Measurements from ENCODE around the gene LHFPL5. TPM values are rescaled to one million over a fixed set of nuclear protein-coding genes. Genes with fewer than 3 reads are reported as not detected.
A peak's percentile ranks its signal among the peaks of the same experiment; 100 is the strongest.

LHFPL5 gene
- total and polyA plus RNA-seq, 2 of the 13 experiments (the other 11 are each of a cell fraction or from before 2014, with no cell fraction given): 0.03 TPM; not detected in 1

DNA sequence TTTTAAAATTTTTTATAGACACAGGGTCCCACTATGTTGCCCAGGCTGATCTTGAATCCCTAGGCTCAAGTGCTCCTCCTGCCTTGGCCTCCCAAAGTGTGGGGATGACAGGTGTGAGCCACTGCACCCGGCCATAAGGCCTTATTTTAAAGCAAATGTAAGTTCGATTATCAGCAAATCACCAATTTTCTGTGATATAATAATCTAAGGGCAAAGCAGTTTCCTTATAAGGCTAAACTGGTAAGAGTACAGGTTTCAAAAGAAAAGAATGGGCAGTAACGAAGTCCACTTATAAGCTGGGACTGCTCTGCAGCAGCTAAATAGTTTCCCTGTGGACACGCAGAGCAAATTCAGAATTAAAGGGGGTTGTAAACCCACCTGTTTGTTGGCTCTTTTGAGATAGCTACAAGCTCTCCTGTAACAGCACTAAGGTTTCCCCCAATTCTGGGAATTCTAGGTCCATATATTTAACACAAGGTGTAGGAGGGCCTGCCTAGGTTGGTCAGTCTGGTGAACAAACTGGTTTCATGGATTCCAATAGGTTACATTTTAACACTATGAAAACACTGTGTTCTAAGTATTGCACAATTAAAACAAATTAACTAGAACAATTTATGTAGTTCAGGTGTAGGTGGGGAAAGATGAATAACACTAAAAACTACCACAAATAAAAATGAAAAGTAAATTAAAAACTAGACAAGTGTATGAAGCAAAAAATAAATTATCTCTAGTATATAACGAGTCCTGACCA lies 26.3 kb downstream of the LHFPL5 start (continued):
- TF ChIP-seq, protein P1, sequence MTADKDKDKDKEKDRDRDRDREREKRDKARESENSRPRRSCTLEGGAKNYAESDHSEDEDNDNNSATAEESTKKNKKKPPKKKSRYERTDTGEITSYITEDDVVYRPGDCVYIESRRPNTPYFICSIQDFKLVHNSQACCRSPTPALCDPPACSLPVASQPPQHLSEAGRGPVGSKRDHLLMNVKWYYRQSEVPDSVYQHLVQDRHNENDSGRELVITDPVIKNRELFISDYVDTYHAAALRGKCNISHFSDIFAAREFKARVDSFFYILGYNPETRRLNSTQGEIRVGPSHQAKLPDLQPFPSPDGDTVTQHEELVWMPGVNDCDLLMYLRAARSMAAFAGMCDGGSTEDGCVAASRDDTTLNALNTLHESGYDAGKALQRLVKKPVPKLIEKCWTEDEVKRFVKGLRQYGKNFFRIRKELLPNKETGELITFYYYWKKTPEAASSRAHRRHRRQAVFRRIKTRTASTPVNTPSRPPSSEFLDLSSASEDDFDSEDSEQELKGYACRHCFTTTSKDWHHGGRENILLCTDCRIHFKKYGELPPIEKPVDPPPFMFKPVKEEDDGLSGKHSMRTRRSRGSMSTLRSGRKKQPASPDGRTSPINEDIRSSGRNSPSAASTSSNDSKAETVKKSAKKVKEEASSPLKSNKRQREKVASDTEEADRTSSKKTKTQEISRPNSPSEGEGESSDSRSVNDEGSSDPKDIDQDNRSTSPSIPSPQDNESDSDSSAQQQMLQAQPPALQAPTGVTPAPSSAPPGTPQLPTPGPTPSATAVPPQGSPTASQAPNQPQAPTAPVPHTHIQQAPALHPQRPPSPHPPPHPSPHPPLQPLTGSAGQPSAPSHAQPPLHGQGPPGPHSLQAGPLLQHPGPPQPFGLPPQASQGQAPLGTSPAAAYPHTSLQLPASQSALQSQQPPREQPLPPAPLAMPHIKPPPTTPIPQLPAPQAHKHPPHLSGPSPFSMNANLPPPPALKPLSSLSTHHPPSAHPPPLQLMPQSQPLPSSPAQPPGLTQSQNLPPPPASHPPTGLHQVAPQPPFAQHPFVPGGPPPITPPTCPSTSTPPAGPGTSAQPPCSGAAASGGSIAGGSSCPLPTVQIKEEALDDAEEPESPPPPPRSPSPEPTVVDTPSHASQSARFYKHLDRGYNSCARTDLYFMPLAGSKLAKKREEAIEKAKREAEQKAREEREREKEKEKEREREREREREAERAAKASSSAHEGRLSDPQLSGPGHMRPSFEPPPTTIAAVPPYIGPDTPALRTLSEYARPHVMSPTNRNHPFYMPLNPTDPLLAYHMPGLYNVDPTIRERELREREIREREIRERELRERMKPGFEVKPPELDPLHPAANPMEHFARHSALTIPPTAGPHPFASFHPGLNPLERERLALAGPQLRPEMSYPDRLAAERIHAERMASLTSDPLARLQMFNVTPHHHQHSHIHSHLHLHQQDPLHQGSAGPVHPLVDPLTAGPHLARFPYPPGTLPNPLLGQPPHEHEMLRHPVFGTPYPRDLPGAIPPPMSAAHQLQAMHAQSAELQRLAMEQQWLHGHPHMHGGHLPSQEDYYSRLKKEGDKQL (CRISPR knock-in tag; IDR thresholded peaks at IDR 0.05; ENCODE audit: low read depth): no peak
- 0 out of 2 replicates have a peak, but pooled peaks have one; percentile 20 for TF ChIP-seq NCOA2 (CRISPR knock-in tag; IDR thresholded peaks at IDR 0.05)
- no peak for TF ChIP-seq SRSF1 (optimal IDR thresholded peaks at IDR 0.05; ENCODE audit: low read depth, low read length)
- TF ChIP-seq SP5 (CRISPR knock-in tag; IDR thresholded peaks at IDR 0.05; ENCODE audit: borderline replicate concordance, low read depth): no peak
- TF ChIP-seq, protein P2, sequence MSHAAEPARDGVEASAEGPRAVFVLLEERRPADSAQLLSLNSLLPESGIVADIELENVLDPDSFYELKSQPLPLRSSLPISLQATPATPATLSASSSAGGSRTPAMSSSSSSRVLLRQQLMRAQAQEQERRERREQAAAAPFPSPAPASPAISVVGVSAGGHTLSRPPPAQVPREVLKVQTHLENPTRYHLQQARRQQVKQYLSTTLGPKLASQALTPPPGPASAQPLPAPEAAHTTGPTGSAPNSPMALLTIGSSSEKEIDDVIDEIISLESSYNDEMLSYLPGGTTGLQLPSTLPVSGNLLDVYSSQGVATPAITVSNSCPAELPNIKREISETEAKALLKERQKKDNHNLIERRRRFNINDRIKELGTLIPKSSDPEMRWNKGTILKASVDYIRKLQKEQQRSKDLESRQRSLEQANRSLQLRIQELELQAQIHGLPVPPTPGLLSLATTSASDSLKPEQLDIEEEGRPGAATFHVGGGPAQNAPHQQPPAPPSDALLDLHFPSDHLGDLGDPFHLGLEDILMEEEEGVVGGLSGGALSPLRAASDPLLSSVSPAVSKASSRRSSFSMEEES (CRISPR knock-in tag; IDR thresholded peaks at IDR 0.05): no peak
- TF ChIP-seq ZNF790 (CRISPR knock-in tag; IDR thresholded peaks at IDR 0.05; ENCODE audit: borderline replicate concordance): no peak
- TF ChIP-seq CC2D1A (CRISPR knock-in tag; IDR thresholded peaks at IDR 0.05): no peak
